SK-N-SH (cell line): ENCODE data around the gene KIF18A. TPM values are rescaled to one million over a fixed set of nuclear protein-coding genes. Genes with fewer than 3 reads are reported as not detected.

Experiments
- CTCF ChIA-PET: fragments of 300-600, 350-600 bp; formaldehyde crosslinking; extraction: SDS; loops from one replicate; lab custom pipeline; 2021; lab: Yijun Ruan, JAX
- POLR2A ChIA-PET: fragments of 350-600 bp; sonication (Branson Sonifier 250); formaldehyde crosslinking; extraction: SDS; loops from one replicate; lab custom pipeline; 2020; ENCODE audit warnings: antibody characterized with exemption, inconsistent platforms; lab: Yijun Ruan, JAX
- DNase-seq: peaks from one replicate; pipeline ENCODE4 v3.0.0; 2012
- H2AFZ ChIP-seq: fragments of 200-600 bp; sonication (generic); 2 replicates; pipeline ENCODE4 v1.8.1; 2016; ENCODE audit warnings: antibody characterized with exemption, mild to moderate bottlenecking, low read depth
- H3F3A ChIP-seq: fragments of 200-600 bp; sonication (generic); replicated peaks from 2 replicates; pipeline ENCODE3; 2016; ENCODE audit warnings: antibody characterized with exemption, mild to moderate bottlenecking; ENCODE audit not compliant: insufficient read depth
- H3K27ac ChIP-seq, 2 experiments: fragments of 200-500 bp in 1 of 2; fragments of 200-600 bp in 1 of 2; sonication (Bioruptor generic) in 1 of 2; sonication (generic), shearing (Covaris generic) in 1 of 2; 2 replicates each; pipeline versions ENCODE4 v1.5.1 to v1.6.1; 2014 to 2016; ENCODE audit warnings: low read depth in 2 of 2, inconsistent platforms in 1 of 2, low read length in 1 of 2, mild to moderate bottlenecking in 1 of 2, mixed read lengths in 1 of 2
- H3K27me3 ChIP-seq: fragments of 200-600 bp; sonication (generic), shearing (Covaris generic); 2 replicates; pipeline ENCODE4 v1.6.1; 2016; ENCODE audit warnings: mixed run types; ENCODE audit not compliant: insufficient read depth
- H3K36me3 ChIP-seq, 2 experiments: fragments of 200-500 bp in 1 of 2; fragments of 200-600 bp in 1 of 2; sonication (Bioruptor generic) in 1 of 2; sonication (generic) in 1 of 2; replicated peaks in 1 of 2; 2 replicates each; pipeline versions ENCODE3 to v1.5.1; 2014 to 2016; ENCODE audit warnings: low read length in 1 of 2, mild to moderate bottlenecking in 1 of 2; ENCODE audit not compliant: insufficient read depth in 2 of 2, control insufficient read depth in 1 of 2
- H3K4me1 ChIP-seq, 2 experiments: fragments of 200-500 bp in 1 of 2; fragments of 200-600 bp in 1 of 2; sonication (Bioruptor generic) in 1 of 2; sonication (generic), shearing (Covaris generic) in 1 of 2; 2 replicates each; pipeline versions ENCODE4 v1.5.1 to v1.6.1; 2014 to 2016; ENCODE audit warnings: low read depth in 1 of 2, low read length in 1 of 2, mixed run types in 1 of 2; ENCODE audit not compliant: insufficient read depth in 2 of 2, control insufficient read depth in 1 of 2
- H3K4me2 ChIP-seq: fragments of 200-600 bp; sonication (generic), shearing (Covaris generic); 2 replicates; pipeline ENCODE4 v1.6.1; 2017; ENCODE audit warnings: mixed run types
- H3K4me3 ChIP-seq, 2 experiments: fragments of 200-500 bp in 1 of 2; fragments of 200-600 bp in 1 of 2; sonication (Bioruptor generic) in 1 of 2; sonication (generic), shearing (Covaris generic) in 1 of 2; 2 replicates each; pipeline versions ENCODE4 v1.5.1 to v1.8.1; 2014 to 2016; ENCODE audit warnings: low read depth in 2 of 2, inconsistent platforms in 1 of 2, low read length in 1 of 2, mild to moderate bottlenecking in 1 of 2, mixed read lengths in 1 of 2, moderate library complexity in 1 of 2
- H3K79me2 ChIP-seq: fragments of 200-600 bp; sonication (generic); 2 replicates; pipeline ENCODE4 v1.8.1; 2017; ENCODE audit warnings: mild to moderate bottlenecking; ENCODE audit not compliant: insufficient read depth
- H3K9ac ChIP-seq: fragments of 200-600 bp; sonication (generic); 2 replicates; pipeline ENCODE4 v1.6.1; 2017; ENCODE audit warnings: mixed run types
- H3K9me2 ChIP-seq: fragments of 200-600 bp; sonication (generic); 2 replicates; pipeline ENCODE4 v1.6.1; 2017; ENCODE audit warnings: mixed run types
- H3K9me3 ChIP-seq: fragments of 200-600 bp; sonication (generic); 2 replicates; pipeline ENCODE4 v1.6.1; 2017; ENCODE audit warnings: mixed run types, mild to moderate bottlenecking, moderate library complexity
- H4K20me1 ChIP-seq: fragments of 200-600 bp; sonication (generic); 2 replicates; pipeline ENCODE4 v1.6.1; 2017; ENCODE audit warnings: mild to moderate bottlenecking, mixed run types; ENCODE audit not compliant: insufficient read depth
- CHD2 ChIP-seq: fragments of 150-350 bp; IDR thresholded peaks from 2 replicates; pipeline ENCODE4 v1.6.1; 2018; ENCODE audit warnings: low read length; ENCODE audit not compliant: partially characterized antibody
- EZH2phosphoT487 ChIP-seq: fragments of 200-600 bp; sonication (generic); IDR thresholded peaks from 2 replicates; pipeline ENCODE4 v1.6.1; 2017; ENCODE audit warnings: low read depth, mixed run types, mild to moderate bottlenecking, antibody characterized with exemption, moderate library complexity, borderline replicate concordance
- FOSL2 ChIP-seq: IDR thresholded peaks from 2 replicates; pipeline ENCODE4 v1.4.0; 2012; ENCODE audit warnings: low read depth, mild to moderate bottlenecking, moderate library complexity, borderline replicate concordance
- FOXJ3 ChIP-seq: sonication (generic); formaldehyde crosslinking; IDR thresholded peaks from 2 replicates; pipeline ENCODE4 v1.5.1; 2020; ENCODE audit warnings: mild to moderate bottlenecking, missing genetic modification reagents
- FOXM1 ChIP-seq: IDR thresholded peaks from 2 replicates; pipeline ENCODE4 v1.4.0; 2012; ENCODE audit warnings: low read depth, mild to moderate bottlenecking
- GABPA ChIP-seq: IDR thresholded peaks from 2 replicates; pipeline ENCODE4 v1.4.0; 2012; ENCODE audit warnings: low read depth, mild to moderate bottlenecking
- GATA2 ChIP-seq: sonication (generic); formaldehyde crosslinking; IDR thresholded peaks from 2 replicates; pipeline ENCODE4 v1.5.0; 2020; ENCODE audit warnings: mild to moderate bottlenecking, missing genetic modification reagents
- IRF3 ChIP-seq: fragments of 150-350 bp; IDR thresholded peaks from 2 replicates; pipeline ENCODE4 v1.6.1; 2016; ENCODE audit warnings: mild to moderate bottlenecking, low read depth, low read length
- JUND ChIP-seq: IDR thresholded peaks from 2 replicates; pipeline ENCODE4 v1.4.0; 2012
- MEF2A ChIP-seq: IDR thresholded peaks from 2 replicates; pipeline ENCODE4 v1.4.0; 2012; ENCODE audit warnings: low read depth, borderline replicate concordance
- MXI1 ChIP-seq: IDR thresholded peaks from 2 replicates; pipeline ENCODE4 v1.6.1; 2012; ENCODE audit warnings: mild to moderate bottlenecking, low read depth, low read length, improper control_type of control experiment
- NRF1 ChIP-seq: IDR thresholded peaks from 2 replicates; pipeline ENCODE4 v1.6.1; 2012; ENCODE audit warnings: low read depth, mild to moderate bottlenecking, low read length
- POLR2AphosphoS5 ChIP-seq: IDR thresholded peaks from 2 replicates; pipeline ENCODE4 v1.6.1; 2012; ENCODE audit warnings: low read depth, low read length
- RAD21 ChIP-seq: IDR thresholded peaks from 2 replicates; pipeline ENCODE4 v1.6.1; 2012; ENCODE audit warnings: mild to moderate bottlenecking, low read length
- RXRA ChIP-seq: IDR thresholded peaks from 2 replicates; pipeline ENCODE4 v1.4.0; 2012; ENCODE audit warnings: low read depth, mild to moderate bottlenecking, borderline replicate concordance
- SIN3A ChIP-seq: IDR thresholded peaks from 2 replicates; pipeline ENCODE4 v1.6.1; 2012; ENCODE audit warnings: low read depth, mild to moderate bottlenecking, low read length, moderate library complexity, borderline replicate concordance
- TAF1 ChIP-seq: IDR thresholded peaks from 2 replicates; pipeline ENCODE4 v1.6.1; 2012; ENCODE audit warnings: low read depth, mild to moderate bottlenecking, low read length, moderate library complexity, borderline replicate concordance
- TCF12 ChIP-seq: IDR thresholded peaks from 2 replicates; pipeline ENCODE4 v1.4.0; 2012
- TEAD4 ChIP-seq: IDR thresholded peaks from 2 replicates; pipeline ENCODE4 v1.4.0; 2012; ENCODE audit warnings: mild to moderate bottlenecking, borderline replicate concordance; ENCODE audit not compliant: insufficient read depth
- USF2 ChIP-seq: fragments of 150-350 bp; IDR thresholded peaks from 2 replicates; pipeline ENCODE4 v1.6.1; 2017; ENCODE audit warnings: antibody characterized with exemption, low read length, low read depth, borderline replicate concordance
- YY1 ChIP-seq: IDR thresholded peaks from 2 replicates; pipeline ENCODE4 v1.4.0; 2012; ENCODE audit warnings: low read depth, mild to moderate bottlenecking
- ZBTB33 ChIP-seq: IDR thresholded peaks from 2 replicates; pipeline ENCODE4 v1.4.0; 2012; ENCODE audit warnings: low read depth, borderline replicate concordance
- WGBS: methylation state at CpG from one replicate; pipeline ENCODE4 v1.1.6; 2017; ENCODE audit warnings: low lambda C conversion rate; 5-methylcytosine and 5-hydroxymethylcytosine counted together
- polyA plus RNA-seq, 3 experiments: library from polyadenylated mRNA; depleted of rRNA; stranded (reverse); fragments of >200 nt; gene quantifications; 2 replicates each; pipeline ENCODE4 v1.2.3, GENCODE V29; 2012
- TF ChIP-seq, protein P1 (sequence below): IDR thresholded peaks from 2 replicates; pipeline ENCODE4 v1.4.0; 2012; ENCODE audit warnings: low read depth
- TF ChIP-seq, protein P2 (sequence below): IDR thresholded peaks from 2 replicates; pipeline ENCODE4 v1.4.0; 2012; ENCODE audit warnings: low read depth, borderline replicate concordance
- TF ChIP-seq, protein P3 (sequence below): fragments of 200-600 bp; sonication (generic); IDR thresholded peaks from 2 replicates; pipeline ENCODE4 v1.6.1; 2017; ENCODE audit warnings: antibody characterized with exemption, mild to moderate bottlenecking, moderate library complexity

The KIF18A gene
- 3.8 and 3.9 TPM in 2 replicates for polyA plus RNA-seq (2012; rRNA removed)
- polyA plus RNA-seq (2012; cell fraction: cytosol; rRNA removed), result 4.6 and 5.6 TPM in 2 replicates
- polyA plus RNA-seq (2012; cell fraction: nucleus; rRNA removed), result 3.0 and 6.7 TPM in 2 replicates

DNA sequence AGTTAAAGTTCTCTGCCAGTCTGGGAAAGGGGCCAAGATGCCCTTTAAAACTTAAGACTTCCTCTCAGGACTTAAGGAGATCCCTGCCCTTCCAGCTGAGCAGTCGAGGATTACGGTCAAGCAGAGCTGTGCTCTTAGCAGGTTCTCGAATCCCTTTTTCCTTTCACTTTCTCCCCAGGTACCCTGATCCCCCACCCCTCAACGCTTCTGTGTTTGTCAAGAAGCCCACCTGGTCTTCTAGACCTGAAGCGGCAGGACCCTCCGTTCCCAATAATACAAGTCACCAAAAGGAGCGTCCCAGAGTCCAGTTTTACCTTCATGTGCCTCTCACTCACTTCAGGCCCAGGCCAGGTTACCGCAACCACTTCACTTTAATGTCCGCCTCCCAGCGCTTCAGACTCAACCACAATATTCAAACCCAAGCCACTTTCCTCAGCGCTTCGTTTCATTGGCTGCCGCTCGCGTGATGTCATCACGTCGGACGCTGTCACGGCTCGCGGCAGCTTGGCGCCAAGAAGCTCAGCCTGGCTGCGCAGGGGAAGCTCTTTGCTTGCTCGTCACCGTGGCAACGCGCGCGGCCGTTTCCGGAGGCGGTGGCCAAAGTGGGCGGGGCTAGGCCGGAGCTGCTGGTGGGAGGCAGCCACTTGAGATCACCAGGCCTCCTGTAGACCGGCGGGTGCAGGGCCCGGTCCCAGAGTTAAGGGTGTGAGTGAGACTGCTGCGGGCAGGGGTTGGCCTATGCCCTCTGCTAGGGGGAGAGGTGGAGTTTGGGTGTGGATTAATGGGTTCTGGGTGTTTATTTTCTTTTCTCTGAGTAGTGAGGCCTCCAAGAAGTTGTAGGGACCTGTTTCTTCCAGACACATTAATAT is at the start of gene KIF18A, which contains the start of gene METTL15:
Gene KIF18A, minus strand, starts transcription at position 407 of the 869 bp plus-strand sequence. CDS start 10,209 bp downstream, outside the sequence.
Gene METTL15, plus strand, starts transcription at position 639 of the 869 bp plus-strand sequence. CDS start 4,947 bp downstream, outside the sequence.
- ChIA-PET CTCF (interaction anchor here (0.6 to 1.4 kb wide), 5 partner anchors 389 to 567 kb away, joined by 3 to 4 read pairs (median 3); no protein-coding TSS in a partner anchor), POLR2A (interaction anchor here (0.8 to 1.3 kb wide), 2 partner anchors 389 to 390 kb away, joined by 4 to 5 read pairs; no protein-coding TSS in a partner anchor)
- H3K27me3 ChIP-seq, result no peaks in the 10 kb centered on the region
- H3K4me3 ChIP-seq, result peak within 1 kb of the TSS; percentile 82 to 87
- WGBS, result under 1% methylated on average over 35 of the region's 38 CpGs
- peak; percentile 87 for DNase-seq
- H4K20me1 ChIP-seq, result no peaks in the 10 kb centered on the region
- peak within 1 kb of the TSS; percentile 90 to 91 for H3K27ac ChIP-seq
- H3K9me3 ChIP-seq, result no peaks in the 10 kb centered on the region
- H3K9me2 ChIP-seq, result no peaks in the 10 kb centered on the region
- peaks cover 17 to 47% of the 10 kb centered on the region in 2 experiments; a peak in 3 of 4 replicates for H3K4me1 ChIP-seq
- peaks cover 7 to 8% of the 10 kb centered on the region in 2 experiments for H3K36me3 ChIP-seq
- peak within 1 kb of the TSS; percentile 57 for H2AFZ ChIP-seq
- peaks cover 22% of the 10 kb centered on the region for H3F3A ChIP-seq
- H3K9ac ChIP-seq, result peak within 1 kb of the TSS; percentile 88
- H3K79me2 ChIP-seq, result peaks cover 89% of the 10 kb centered on the region
- peak within 1 kb of the TSS; percentile 86 for H3K4me2 ChIP-seq
- TF ChIP-seq IRF3 (0 out of 2 replicates have a peak, but pooled peaks have one; percentile 5), RAD21 (0 out of 2 replicates have a peak, but pooled peaks have one; percentile 18), YY1 (peak; percentile 46; the same call in 1 of the 2 replicates), TEAD4 (no peak), GABPA (peak; percentile 55), FOXJ3 (CRISPR knock-in tag) (no peak), USF2 (no peak), MEF2A (no peak), FOSL2 (no peak), CHD2 (peak; percentile 39), TAF1 (peak; percentile 47), JUND (no peak), GATA2 (no peak), NRF1 (peak; percentile 89), ZBTB33 (no peak), MXI1 (peak; percentile 97; the same call in 1 of the 2 replicates), FOXM1 (peak; percentile 99), TCF12 (no peak), SIN3A (peak; percentile 98), POLR2AphosphoS5 (peak; percentile 71; the same call in 1 of the 2 replicates), EZH2phosphoT487 (no peak), RXRA (no peak)
- TF ChIP-seq, protein P1, sequence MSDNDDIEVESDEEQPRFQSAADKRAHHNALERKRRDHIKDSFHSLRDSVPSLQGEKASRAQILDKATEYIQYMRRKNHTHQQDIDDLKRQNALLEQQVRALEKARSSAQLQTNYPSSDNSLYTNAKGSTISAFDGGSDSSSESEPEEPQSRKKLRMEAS, result peak; percentile 72
- TF ChIP-seq, protein P2, sequence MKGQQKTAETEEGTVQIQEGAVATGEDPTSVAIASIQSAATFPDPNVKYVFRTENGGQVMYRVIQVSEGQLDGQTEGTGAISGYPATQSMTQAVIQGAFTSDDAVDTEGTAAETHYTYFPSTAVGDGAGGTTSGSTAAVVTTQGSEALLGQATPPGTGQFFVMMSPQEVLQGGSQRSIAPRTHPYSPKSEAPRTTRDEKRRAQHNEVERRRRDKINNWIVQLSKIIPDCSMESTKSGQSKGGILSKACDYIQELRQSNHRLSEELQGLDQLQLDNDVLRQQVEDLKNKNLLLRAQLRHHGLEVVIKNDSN, result no peak
- TF ChIP-seq, protein P3, sequence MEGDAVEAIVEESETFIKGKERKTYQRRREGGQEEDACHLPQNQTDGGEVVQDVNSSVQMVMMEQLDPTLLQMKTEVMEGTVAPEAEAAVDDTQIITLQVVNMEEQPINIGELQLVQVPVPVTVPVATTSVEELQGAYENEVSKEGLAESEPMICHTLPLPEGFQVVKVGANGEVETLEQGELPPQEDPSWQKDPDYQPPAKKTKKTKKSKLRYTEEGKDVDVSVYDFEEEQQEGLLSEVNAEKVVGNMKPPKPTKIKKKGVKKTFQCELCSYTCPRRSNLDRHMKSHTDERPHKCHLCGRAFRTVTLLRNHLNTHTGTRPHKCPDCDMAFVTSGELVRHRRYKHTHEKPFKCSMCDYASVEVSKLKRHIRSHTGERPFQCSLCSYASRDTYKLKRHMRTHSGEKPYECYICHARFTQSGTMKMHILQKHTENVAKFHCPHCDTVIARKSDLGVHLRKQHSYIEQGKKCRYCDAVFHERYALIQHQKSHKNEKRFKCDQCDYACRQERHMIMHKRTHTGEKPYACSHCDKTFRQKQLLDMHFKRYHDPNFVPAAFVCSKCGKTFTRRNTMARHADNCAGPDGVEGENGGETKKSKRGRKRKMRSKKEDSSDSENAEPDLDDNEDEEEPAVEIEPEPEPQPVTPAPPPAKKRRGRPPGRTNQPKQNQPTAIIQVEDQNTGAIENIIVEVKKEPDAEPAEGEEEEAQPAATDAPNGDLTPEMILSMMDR, result no peak
